HG03103 (cell line): Measurements from ENCODE around the gene CALML6.

ENCODE experiments used
- ATAC-seq: cut with Tn5 transposase; IDR thresholded peaks from one replicate; pipeline ENCODE4 v1.9.1; 2021; ENCODE audit warnings: low read depth; ENCODE audit not compliant: unreplicated experiment

The CALML6 gene

DNA sequence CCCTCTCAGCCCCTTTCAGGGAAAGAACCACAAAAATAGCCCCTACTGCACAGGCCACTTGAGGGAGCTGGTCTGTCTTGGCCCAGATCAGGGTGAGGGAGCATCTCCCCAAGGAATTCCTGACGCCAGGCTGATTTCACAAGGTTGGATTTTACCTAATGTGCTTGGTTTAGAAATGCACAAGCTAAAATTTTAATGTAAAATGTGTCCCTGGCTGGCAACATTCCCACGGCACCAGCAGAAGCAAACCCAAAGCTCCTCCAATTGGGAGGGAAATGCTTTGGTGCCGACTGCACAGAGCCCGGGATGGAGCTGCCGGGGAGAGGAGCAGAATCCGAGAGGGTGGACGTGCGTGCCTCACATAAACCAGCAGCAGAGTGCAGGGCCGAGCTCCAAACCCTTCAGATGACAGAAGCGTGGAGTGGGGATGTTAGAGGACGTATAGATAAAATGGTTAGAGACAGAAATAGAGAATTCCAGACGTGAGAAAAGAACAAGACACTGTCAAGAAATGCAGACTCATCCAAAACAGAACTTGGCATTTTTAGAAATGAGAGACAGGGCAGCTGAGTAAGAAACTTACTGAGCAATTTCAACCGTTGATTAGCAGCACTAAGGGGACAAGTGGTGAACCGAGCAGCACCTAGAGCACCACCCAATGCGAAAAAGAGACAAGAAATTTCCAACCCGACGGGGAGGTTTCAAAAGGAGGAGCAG is 45.6 kb downstream of the CALML6 start:
- no peak for ATAC-seq

DNA sequence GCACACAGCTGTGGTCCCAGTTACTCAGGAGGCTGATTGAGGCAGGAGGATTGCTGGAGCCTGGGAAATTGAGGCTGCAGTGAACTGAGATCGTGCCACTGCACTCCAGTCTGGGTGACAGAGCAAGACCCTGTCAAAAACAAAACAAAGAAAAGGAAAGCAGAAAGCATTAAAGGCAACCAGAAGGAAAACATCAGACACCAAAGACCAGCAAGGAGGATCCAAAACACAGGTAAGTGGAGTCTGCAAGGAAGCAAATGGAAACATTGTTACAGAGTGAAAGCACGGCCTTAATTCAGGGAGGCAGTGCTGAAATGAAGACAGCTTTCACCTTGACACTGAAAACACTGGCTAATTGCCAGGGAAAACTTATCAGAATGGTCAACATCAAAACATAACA is 47.7 kb downstream of the CALML6 start:
- ATAC-seq, result no peak

DNA sequence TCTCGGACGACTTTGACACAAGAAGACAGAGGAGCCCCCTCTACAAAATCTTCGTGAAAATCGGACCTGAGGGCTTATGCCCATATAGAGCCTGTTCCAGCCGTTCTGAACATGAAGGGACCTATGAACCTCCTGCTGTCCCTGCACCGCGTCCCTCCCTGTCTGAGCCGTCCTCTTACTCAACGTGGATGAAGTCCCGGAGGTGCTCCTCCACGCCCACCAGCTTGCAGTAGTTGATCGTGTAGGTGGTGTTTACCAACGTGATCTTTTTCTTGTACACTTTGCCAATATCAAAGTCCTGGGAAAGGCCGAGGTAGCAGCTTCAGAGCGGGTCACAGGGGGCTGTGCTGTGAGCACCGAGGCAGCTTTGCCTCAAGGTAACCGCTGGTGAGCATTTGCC is 48.5 kb downstream of the CALML6 start:
- no peak for ATAC-seq

DNA sequence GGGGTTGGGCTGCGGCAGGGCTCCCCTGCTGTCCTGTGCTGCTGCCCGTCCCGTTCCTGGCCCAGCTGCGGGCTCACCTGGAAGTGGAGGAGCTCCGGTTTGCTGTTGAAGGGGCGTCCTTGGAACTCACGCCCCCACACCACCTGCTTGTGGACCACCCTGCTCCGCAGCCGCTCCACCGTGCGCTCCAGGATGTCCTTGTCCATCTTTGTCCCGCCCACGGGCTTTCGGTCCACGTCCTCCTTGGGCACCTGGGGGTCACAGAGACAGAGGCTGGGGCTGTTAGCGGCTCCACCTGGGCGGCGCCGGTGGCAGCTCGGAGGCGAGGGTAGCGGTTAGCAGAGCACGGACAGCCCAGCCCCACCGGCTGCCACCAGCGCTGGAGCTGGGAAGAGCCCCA is 49.8 kb downstream of the CALML6 start:
- no peak for ATAC-seq

DNA sequence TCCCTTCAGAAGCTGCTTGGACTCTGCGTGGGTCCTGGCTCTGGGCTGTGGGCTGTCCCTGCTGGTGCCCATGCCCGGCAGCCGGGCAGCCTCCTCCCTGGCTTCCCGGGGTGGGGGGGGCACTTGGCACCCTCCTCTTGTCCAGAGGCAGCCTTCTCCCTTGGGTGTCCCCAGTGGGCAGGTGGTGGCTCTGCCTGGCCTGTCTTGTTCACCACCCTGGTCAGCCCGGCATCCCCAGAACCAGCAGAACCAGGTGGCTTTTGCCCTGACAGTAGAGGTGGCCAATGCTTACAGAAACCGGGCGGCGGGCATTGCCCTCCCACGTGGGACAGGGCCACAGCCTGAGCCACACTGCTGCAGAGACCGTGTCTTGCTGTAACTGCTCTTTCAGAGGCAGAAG is 50.5 kb downstream of the CALML6 start:
- ATAC-seq, result no peak

DNA sequence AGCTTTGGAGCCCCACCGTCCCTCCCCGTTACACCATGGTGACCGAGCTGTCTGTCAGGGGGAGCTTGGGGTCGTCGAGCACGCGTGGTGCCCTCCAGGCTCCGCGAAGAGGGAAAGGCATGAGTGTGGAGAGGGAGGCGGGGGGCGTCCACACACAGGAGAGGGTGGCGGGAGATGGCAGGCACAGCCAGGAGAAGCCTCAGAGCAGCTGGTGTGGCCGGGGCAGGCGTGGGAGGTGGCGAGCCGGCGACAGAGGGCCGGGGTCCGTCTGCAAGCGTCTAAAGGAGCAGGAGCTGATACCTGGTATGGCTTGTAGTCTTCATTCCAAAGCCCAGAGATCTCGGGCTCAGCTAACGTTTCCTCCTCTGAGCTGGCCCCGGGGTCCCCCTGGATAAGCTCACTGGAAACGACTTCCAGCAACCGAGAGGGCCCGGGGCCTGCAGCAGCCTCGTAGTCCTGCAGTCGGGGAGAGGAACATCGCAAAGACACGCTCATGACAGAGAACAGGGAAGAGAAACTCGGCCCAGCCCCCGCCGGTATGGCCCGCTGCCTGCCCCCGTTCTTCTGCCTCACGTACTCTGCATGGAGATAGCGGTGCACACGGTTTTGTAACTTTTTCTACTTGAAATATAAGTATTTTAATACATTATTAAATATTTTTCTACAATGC is 51.1 kb downstream of the CALML6 start:
- no peak for ATAC-seq
